D721Med (cell line): ENCODE data around the gene WDCP.
A peak's percentile ranks its signal among the peaks of the same experiment; 100 is the strongest.

Experiments
- DNase-seq: peaks from one replicate; pipeline ENCODE4 v3.0.0; 2011; ENCODE audit warnings: low spot score; ENCODE audit not compliant: insufficient read length
- FAIRE-seq: peaks from 2 replicates; lab custom pipeline; 2011; peaks lifted over from hg19 to GRCh38; lab: Jason Lieb, UNC
- CTCF ChIP-seq: IDR thresholded peaks from 2 replicates; pipeline ENCODE4 v1.5.1; 2012; ENCODE audit warnings: mild to moderate bottlenecking, control low read depth; ENCODE audit not compliant: insufficient read depth; ENCODE audit errors: missing control alignments

The WDCP gene

GRCh38 chr2:24084386-24085199, 37.4 kb upstream of the WDCP start, which contains the start of gene TP53I3:
TSS of gene TP53I3 (minus strand) at chr2:24084834. CDS start at chr2:24084326, 508 bp downstream.
- FAIRE-seq (no peak), DNase-seq (peak; percentile 82)
- TF ChIP-seq CTCF, result peak; percentile 69

- DNase-seq, result peak; percentile 66
- FAIRE-seq, result no peak
- peak; percentile 8 for TF ChIP-seq CTCF
Observed at GRCh38 chr2:24083567-24084385, 36.6 kb upstream of the WDCP start.

GRCh38 chr2:24082787-24083566, 35.8 kb upstream of the WDCP start:
- no peak for TF ChIP-seq CTCF
- FAIRE-seq (no peak), DNase-seq (no peak)

- FAIRE-seq, result no peak
Observed at GRCh38 chr2:24080701-24081100, 33.5 kb upstream of the WDCP start.

GRCh38 chr2:24077879-24078278, 30.7 kb upstream of the WDCP start:
- no peak for FAIRE-seq
- TF ChIP-seq CTCF, result no peak
- DNase-seq, result no peak

More at GRCh38 chr2:24080701-24081100, 33.5 kb upstream of the WDCP start:
- TF ChIP-seq CTCF, result no peak
- no peak for DNase-seq

GRCh38 chr2:24077535-24077877, 30.3 kb upstream of the WDCP start:
- DNase-seq (no peak), FAIRE-seq (no peak)

More at GRCh38 chr2:24077535-24077877, 30.3 kb upstream of the WDCP start:
- TF ChIP-seq CTCF, result no peak
